Progenitor cell of endocrine pancreas (in vitro differentiated cells): Measurements from ENCODE around the gene RAB3GAP1. TPM values are rescaled to one million over a fixed set of nuclear protein-coding genes. Genes with fewer than 3 reads are reported as not detected.
A peak's percentile ranks its signal among the peaks of the same experiment; 100 is the strongest.

Source experiments
- DNase-seq: peaks from one replicate; pipeline ENCODE4 v3.0.0; 2021; ENCODE audit warnings: low spot score; ENCODE audit not compliant: unreplicated experiment
- H3K27ac Mint-ChIP-seq: 2 replicates; pipeline ENCODE4 v1.8.0; 2021; ENCODE audit warnings: mild to moderate bottlenecking, moderate library complexity, mixed read lengths
- H3K27me3 Mint-ChIP-seq: 2 replicates; pipeline ENCODE4 v1.8.0; 2021; ENCODE audit warnings: mixed read lengths
- H3K36me3 Mint-ChIP-seq: 2 replicates; pipeline ENCODE4 v1.8.0; 2022; ENCODE audit warnings: mixed read lengths; ENCODE audit not compliant: insufficient read depth
- H3K4me1 Mint-ChIP-seq: 2 replicates; pipeline ENCODE4 v1.8.0; 2021; ENCODE audit warnings: low read depth, mixed read lengths
- H3K4me3 Mint-ChIP-seq: 2 replicates; pipeline ENCODE4 v1.8.0; 2021; ENCODE audit warnings: low read depth, mild to moderate bottlenecking, moderate library complexity, mixed read lengths
- H3K9me3 Mint-ChIP-seq: 2 replicates; pipeline ENCODE4 v1.8.0; 2021; ENCODE audit warnings: low read depth, mixed read lengths
- CTCF ChIP-seq: fragments of 200-600 bp; sonication (generic); IDR thresholded peaks from one replicate; pipeline ENCODE4 v1.5.0; 2021; ENCODE audit warnings: antibody characterized with exemption, mild to moderate bottlenecking; ENCODE audit not compliant: unreplicated experiment
- total RNA-seq: library from RNA; stranded (reverse); gene quantifications from 2 replicates; pipeline ENCODE4 v1.2.1, GENCODE V29; 2021

Gene RAB3GAP1
- total RNA-seq, 1 donor from 2014 or later = 33.7 TPM

GRCh38 chr2:135048122-135048521 lies 4.0 kb upstream of the RAB3GAP1 start:
- Mint-ChIP-seq H3K27ac (no peak overlapping the region), H3K9me3 (no peaks in the 10 kb centered on the region)

GRCh38 chr2:135050132-135050531 lies 2.0 kb upstream of the RAB3GAP1 start:
- no peak overlapping the region for H3K4me3 Mint-ChIP-seq
- H3K36me3 Mint-ChIP-seq = no peaks in the 10 kb centered on the region
- no peaks in the 10 kb centered on the region for H3K9me3 Mint-ChIP-seq
- no peaks in the 10 kb centered on the region for H3K27me3 Mint-ChIP-seq
- no peak for TF ChIP-seq CTCF
- H3K27ac Mint-ChIP-seq = no peak overlapping the region
- peaks cover 39% of the 10 kb centered on the region for H3K4me1 Mint-ChIP-seq
- no peak for DNase-seq

More at GRCh38 chr2:135048122-135048521, 4.0 kb upstream of the RAB3GAP1 start:
- Mint-ChIP-seq H3K36me3 (no peaks in the 10 kb centered on the region), H3K27me3 (no peaks in the 10 kb centered on the region), H3K4me3 (no peak overlapping the region), H3K4me1 (peaks cover 29% of the 10 kb centered on the region)
- DNase-seq = no peak
- TF ChIP-seq CTCF = no peak

- peak overlapping the region; percentile 67 for H3K27ac Mint-ChIP-seq
- TF ChIP-seq CTCF = no peak
These were observed 1.4 kb upstream of the RAB3GAP1 start for GRCh38 chr2:135050684-135051083.

GRCh38 chr2:135052997-135053474 lies 944 bp downstream of the RAB3GAP1 start:
- TF ChIP-seq CTCF = no peak
- peak overlapping the region; percentile 100 for H3K27ac Mint-ChIP-seq
- H3K4me3 Mint-ChIP-seq = peak overlapping the region; percentile 98
- H3K9me3 Mint-ChIP-seq = no peaks in the 10 kb centered on the region
- peaks cover 3% of the 10 kb centered on the region for H3K36me3 Mint-ChIP-seq
- H3K27me3 Mint-ChIP-seq = no peaks in the 10 kb centered on the region
- no peak for DNase-seq
- H3K4me1 Mint-ChIP-seq = peaks cover 29% of the 10 kb centered on the region

More at GRCh38 chr2:135050684-135051083, 1.4 kb upstream of the RAB3GAP1 start:
- no peaks in the 10 kb centered on the region for H3K36me3 Mint-ChIP-seq
- DNase-seq = no peak
- H3K9me3 Mint-ChIP-seq = no peaks in the 10 kb centered on the region
- H3K27me3 Mint-ChIP-seq = no peaks in the 10 kb centered on the region
- peak overlapping the region; percentile 59 for H3K4me3 Mint-ChIP-seq
- H3K4me1 Mint-ChIP-seq = peaks cover 39% of the 10 kb centered on the region

GRCh38 chr2:135055182-135055786 lies 3.2 kb downstream of the RAB3GAP1 start:
- no peak for DNase-seq
- H3K9me3 Mint-ChIP-seq = no peaks in the 10 kb centered on the region
- H3K27ac Mint-ChIP-seq = no peak overlapping the region
- peaks cover 22% of the 10 kb centered on the region for H3K4me1 Mint-ChIP-seq
- H3K36me3 Mint-ChIP-seq = peaks cover 3% of the 10 kb centered on the region
- TF ChIP-seq CTCF = no peak
- no peaks in the 10 kb centered on the region for H3K27me3 Mint-ChIP-seq
- H3K4me3 Mint-ChIP-seq = no peak overlapping the region
